HG03196 (cell line): ENCODE measurements around the gene ZFP64.
"Not testable (repeated sequence)": the region's sequence is repeated elsewhere in the genome, so short reads cannot be mapped to it uniquely, and the experiment has no call there.

Experiments
- ATAC-seq: cut with Tn5 transposase; IDR thresholded peaks from one replicate; pipeline ENCODE4 v1.9.1; 2021; ENCODE audit not compliant: unreplicated experiment

ZFP64 gene

DNA sequence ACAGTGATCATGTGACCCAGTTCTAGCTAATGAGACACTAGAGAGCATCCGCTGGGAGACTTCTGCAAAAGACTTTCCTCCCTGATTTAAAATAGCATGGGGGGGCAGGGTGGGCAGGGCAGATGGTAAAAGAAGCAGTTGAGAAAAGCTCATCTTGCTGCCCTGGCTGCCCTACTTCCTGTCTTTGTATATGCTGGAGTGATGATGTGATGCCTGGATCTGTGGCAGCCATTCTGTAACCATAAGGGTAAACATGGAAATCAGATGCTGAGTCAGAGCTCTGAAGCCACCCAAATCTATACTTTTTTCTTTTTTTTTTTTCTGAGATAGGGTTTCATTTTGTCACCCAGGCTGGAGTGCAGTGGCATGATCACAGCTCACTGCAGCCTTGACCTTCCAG lies 25.4 kb downstream of the ZFP64 start:
- ATAC-seq, result no peak

DNA sequence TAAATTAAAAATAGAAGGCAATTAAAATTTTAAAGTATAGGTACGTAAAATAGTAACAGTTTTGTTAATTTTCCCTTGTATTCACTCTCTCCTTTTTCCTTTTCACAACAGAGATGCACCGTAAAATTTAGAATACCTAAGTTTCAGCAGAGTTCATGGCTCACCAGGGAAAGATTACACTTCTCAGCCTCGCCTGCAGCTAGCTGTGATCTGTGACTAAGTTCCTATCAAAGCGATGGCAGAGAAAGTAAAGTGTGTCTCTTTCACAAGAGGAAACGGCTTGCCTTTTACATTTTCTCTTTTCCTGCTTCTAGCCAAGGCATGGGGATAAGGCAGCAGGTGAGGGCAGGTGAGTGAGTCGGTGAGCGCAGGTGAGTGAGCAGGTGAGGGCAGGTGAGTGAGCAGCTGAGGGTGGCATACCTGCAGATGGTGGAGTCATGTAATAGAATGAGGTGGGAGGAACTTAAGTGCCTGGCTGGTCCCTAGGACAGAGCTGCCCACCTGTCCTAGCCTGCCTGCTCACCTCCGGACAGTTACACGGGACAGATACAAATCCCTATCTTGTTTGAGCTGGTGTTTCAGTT lies 30.9 kb downstream of the ZFP64 start:
- no peak for ATAC-seq

DNA sequence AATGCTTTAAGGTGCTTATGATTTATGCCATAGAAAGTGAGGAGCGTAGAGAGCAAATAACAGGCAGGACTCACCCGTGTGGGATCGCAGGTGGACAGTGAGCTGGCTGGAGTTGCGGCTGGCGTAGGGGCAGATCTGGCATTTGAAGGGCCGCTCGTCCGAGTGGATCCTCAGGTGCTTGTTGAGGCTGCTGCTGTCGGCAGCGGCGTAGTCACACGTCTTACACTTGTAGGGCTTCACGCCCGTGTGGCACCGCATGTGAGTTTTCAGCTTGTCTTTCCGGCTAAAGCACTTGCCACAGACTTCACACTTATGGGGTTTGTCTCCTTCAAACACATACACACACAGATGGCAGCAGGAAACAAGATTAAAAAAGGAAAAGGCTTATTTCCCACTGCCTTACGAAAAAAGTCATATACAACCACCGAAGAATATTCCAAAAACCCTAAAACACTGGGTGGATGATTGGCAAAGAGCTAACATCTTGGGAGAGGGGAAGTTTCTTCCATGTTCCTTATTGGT lies 31.5 kb downstream of the ZFP64 start:
- no peak for ATAC-seq

DNA sequence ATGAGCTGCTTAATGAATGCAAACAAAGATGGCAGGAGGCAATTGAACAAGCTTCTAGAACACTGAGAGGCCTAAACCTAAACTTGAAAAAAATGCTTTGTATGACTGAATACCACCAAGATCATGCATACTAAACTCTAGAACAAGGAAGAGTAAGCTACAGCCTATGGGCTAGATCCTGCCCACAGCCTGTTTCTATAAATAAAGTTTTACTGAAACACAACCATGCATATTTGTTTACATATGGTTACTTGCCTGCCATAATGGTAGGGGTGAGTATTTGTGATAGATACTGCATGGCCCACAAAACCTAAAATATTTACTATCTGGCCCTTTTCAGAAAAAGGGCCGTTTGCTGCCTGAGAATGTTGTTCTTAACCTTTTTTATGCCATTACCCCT lies 37.0 kb downstream of the ZFP64 start:
- no peak for ATAC-seq

DNA sequence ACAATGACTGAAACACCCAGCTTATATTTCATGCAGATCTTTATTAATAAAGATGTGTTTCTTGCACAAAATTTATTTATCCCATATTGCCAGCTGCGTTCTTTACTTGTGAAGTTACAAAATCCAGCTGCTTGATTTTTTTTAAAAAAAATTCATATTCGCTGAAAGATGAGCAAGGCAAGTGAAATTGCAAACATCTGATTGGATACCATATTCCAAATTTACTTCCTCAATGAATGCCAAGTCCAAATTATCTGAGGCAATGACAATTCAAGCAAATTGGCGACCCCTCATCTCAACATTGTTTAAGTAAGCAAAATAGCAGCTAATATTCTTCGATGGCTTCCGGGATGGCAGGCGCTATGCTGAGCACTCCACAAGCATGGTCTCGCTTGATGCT lies 37.7 kb downstream of the ZFP64 start:
- ATAC-seq, result no peak

DNA sequence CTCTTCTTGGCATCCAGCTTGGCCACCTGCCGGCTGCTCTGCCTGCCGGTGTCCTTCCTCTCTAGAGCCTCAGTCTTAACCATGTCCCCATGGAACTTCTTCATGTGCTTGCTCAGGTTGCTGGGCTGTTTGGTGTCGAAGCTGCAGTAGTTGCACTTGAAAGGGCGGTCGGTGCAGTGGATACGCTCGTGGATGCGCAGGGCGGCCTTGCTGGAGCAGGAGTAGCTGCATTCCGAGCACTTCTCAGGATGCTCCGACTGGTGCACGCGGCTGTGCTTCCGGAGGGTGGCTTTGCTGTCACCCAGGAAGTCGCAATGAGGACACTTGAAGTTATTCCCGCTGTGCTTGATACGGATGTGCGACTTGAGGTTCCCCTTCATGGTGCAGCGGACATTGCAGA lies 38.7 kb downstream of the ZFP64 start:
- ATAC-seq, result no peak

DNA sequence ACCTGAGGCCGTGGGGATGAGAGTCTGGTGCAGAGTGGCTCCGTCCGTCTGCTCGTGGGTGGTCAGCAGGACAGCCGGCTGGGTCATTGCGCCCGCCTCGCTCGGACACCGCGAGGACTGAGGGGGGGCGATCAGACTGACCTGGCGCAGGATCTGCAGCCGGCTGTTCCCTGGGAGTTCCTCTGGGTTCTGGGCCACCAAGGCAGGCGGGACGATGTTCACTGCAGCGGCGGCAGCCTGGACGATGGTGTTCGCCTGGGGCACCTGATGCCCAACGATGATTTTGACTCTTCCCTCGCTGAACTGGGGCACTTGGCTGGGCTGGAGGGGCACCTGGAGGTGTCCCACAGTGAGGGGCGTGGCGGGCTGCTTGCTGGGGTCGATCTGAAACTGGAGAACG lies 39.2 kb downstream of the ZFP64 start:
- ATAC-seq, result no peak

DNA sequence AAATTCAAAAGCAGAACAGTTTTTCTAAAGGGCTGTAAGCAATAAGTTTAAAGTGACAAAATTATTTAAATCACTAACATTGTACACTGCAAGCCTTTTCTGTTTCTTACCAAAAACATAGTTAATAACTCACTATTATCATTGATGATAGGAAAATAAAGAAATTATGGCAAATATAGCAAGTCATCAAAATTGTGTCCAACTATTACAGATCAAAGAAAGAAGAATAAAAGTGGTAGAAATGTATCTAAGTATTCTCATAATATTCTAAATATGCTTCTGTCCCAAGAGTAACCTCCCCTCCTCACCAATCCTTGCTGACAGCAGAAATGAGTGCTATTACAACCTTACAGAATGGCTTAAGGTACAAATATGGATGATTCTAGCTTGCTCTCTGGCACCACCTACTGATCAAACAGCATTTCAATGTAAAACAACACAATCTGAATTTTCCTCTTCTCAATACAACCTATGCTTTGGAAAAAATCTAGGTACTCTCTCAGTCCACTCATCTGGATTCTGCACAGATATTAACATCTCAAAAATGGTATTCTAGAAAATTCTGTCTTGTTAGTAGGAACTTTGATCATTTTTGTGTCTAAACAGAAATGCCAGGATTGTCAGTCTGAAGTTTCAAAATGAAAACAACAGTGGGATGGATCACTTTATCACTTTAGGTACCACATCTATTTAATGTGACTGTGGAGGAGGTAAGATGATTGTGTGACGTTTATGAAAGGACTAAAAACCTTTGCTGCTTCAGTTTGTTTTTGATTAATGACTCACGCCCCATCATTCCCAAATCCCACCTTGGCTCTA lies 40.9 kb downstream of the ZFP64 start:
- peak; percentile 60 for ATAC-seq

DNA sequence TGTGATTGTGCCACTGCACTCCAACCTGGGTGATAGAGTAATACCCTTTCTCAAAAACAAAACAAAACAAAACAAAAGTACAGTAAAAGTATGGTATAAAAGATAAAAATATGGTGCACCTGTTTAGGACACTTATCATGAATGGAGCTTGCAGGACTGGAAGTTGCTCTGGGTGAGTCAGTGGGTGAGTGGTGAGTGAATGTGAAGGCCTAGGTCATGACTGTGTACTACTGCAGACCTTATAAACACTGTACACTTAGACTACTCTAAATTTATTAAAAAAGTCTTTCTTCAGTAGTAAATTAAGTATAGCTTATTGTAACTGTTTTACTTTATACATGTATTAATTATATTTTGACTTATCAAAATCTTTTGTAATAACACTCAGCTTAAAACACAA lies 46.0 kb downstream of the ZFP64 start:
- ATAC-seq, result no peak

DNA sequence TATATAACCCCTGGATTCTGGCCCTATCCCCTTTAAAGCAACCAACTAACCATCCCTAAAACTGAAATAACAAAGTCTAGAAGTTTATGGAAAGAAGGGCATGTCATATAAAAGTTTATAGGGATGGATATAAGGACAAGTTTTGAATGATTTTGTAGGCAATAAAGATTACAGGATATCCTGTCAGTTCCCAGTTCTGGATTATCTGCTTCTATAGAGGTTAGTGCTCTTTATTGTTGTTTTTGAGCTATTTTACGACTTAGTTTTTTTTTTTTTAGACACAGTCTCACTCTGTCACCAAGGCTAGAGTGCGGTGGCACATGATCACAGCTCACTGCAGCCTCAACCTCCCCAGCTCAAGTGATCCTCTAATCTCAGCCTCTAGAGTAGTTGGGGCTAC lies 48.3 kb downstream of the ZFP64 start:
- no peak for ATAC-seq

DNA sequence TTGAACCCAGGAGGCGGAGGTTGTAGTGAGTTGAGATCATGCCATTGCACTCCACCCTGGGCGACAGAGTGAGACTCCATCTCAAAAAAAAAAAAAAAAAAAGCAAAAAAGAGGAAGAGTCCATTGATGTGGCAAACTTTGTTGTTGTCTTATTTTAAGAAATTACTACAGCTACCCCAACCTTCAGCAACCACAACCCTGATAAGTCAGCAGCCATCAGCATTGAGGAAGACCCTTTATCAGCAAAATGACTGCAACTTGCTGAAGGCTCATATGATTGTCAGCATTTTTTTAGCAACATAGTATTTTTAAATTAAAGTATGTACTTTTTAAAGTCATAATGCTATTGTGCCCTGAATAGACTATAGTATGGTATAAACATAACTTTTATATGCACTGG lies 48.8 kb downstream of the ZFP64 start:
- ATAC-seq, result no peak

DNA sequence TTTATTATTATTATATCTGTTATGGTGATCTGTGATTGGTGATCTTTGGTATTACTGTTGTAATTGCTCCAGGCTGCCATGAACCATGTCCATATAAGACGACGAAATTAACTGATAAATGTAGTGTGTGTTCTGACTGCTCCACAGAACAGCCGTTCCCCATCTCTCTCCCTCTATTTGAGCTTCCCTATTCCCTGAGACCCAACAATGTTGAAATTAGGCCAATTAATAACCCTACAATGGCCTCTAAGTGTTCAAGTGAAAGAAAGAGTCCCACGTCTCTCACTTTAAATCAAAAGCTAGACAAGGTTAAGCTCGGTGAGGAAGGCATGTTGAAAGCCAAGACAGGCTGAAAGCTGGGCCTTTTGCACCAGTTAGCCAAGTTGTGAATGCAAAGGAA lies 51.6 kb downstream of the ZFP64 start:
- no peak for ATAC-seq

DNA sequence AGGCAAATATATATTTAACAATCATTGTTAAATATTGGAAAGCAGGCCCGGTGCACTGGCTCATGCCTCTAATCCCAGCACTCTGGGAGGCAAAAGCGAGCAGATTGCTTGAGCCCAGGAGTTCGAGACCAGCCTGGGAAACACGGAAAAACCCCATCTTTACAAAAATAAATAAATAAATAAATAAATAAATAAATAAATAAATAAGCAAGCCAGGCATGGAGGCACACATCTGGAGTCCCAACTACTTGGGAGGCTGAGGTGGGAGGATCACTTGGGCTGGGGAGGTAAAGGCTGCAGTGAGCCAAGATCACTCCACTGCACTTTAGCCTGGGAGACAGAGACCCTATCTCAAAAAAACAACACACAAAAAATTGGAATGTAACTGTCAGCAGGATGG lies 53.7 kb downstream of the ZFP64 start:
- ATAC-seq, result no peak

DNA sequence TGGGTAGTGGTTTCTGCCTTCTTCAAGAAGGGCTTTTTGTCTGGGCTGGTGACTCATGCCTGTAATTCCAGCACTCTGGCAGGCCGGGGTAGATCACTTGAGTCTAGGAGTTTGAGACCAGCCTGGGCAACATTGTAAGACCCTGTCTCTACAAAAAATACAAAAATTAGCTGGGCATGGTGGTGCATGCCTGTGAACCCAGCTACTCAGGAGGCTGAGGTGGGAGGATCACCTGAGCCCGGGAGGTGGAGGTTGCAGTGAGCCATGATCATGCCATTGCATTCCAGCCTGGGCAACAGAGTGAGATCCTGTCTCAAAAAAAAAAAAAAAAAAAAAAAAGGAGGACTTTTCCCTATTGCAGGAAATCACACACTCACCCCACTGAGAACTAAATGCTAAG lies 57.9 kb downstream of the ZFP64 start:
- ATAC-seq, result not testable (repeated sequence)

DNA sequence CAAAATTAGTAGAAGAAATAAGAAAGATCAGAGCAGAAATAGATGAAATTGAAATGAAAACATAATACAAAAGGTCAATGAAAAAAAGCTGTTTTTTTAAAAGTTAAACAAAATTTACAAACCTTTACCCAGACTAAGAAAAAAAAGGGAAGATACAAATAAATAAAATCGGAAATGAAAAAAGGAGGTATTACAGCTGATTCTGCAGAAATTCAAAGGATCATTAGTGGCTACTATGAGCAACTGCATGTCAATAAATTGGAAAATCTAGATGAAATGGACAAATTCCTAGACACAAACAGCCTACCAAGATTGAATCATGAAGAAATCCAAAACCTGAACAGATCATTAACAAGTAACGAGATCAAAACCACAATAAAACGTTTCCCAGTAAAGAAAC lies 59.2 kb downstream of the ZFP64 start:
- ATAC-seq, result no peak

DNA sequence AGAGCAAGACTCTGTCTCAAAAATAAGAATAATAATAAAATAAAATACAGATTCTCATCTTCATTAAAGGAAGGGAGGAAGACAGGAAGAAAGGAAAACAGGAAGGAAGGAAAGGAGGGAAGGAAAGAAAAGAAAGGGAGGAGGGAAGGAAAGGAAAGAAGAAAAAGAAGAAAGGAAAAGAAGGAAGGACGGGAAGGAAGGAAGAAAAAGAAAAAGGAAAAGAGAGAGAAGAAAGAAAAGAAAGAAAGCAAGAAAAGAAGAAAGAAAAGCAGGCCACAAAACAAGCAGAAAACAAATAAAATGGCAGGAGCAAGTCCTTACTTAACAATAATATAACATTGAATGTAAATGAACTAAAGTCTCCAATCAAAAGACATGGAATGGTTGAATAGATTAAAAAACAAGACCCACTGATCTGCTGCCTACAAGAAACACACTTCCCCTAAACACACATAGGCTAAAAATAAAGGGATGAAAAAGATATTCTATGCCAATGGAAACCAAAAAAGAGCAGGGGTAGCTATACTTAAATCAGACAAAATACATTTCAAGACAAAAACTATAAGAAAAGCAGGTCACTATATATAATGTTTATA lies 60.4 kb downstream of the ZFP64 start:
- ATAC-seq, result no peak

DNA sequence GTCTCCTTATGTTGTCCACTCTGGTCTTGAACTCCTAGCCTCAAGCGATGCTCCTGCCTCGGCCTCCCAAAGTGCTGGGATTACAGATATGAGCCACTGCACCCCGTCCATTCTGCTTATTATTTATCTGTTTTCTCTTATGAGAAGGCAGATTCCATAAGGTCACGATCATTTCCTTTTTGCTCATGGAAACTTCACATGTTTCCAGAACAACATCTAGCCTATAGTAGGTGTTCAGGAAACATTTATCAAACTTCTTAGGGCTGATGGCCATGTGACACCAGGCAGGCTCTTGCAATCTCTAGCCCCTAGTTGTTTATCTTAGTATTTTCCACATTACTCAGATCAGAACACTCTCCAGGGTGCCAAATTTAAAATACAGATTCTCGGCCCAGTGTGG lies 61.2 kb downstream of the ZFP64 start:
- ATAC-seq, result no peak

DNA sequence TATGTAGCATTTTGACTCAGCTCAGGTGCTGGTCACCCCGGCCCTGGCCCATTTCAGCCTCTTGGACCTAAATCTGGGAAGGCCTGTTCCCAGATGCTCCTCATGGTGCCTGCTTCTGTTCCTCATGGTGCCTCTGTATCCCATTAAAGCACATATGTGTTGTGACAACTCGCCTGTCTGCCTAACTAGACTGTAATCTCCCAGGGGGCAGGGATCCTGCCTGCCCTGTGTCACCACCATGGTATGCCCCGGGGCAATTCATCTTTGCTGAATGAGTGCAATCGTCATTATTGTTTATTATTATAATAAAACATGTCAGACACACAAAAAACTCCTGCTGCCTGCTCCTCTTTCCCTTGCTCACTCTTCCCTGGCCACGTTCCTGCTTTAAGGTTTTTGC lies 62.0 kb downstream of the ZFP64 start:
- ATAC-seq, result no peak

DNA sequence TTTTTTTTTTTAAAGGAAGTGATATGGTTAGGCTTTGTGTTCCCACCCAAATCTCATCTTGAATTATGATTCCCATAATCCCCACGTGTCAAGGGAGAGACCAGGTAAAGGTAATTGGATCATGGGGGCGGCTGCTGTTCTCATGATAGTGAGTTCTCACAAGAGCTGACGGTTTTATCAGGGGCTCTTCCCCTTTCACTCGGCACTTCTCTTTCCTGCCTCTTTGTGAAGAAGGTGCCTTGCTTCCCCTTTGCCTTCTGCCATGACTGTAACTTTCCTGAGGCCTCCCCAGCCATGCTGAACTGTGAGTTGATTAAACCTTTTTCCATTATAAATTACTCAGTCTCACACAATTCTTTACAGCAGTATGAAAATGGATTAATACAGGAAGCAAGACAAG lies 64.3 kb downstream of the ZFP64 start:
- ATAC-seq, result no peak

DNA sequence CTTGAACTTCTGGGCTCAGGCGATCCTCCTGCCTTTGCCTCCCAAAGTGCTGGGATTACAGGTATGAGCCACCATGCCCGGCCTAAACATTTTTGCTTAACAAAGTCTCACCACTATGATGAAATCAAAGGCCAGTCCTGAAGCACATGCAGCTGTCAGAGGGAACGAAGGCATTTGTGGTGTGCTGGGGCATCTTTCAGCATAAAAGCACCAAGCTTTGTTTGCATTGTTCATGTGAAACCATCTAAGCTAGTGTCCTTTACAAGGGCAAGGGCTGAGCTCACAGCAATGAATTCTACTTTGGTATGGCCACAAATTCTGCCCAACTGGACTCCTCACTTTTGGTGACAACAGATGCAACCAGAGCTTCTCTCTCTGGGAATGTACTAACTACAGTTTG lies 66.8 kb downstream of the ZFP64 start:
- ATAC-seq, result no peak

DNA sequence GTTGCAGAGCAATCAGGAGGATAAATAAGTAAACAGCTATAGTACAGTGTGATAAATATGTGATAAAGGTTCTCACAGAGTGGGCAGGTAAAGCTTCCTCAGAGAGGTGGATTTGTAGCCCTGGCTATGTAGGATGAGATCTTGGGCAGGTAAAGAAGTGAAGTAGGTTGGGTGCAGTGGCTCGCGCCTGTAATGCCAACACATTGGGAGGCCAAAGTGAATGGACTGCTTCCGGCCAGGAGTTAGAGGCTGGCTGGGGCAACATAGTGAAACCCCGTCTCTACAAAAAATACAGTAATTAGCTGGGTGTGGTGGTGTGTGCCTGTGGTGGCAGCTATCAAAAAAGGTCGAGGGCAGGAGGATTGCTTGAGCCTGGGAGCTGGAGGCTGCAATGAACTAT lies 72.9 kb downstream of the ZFP64 start:
- ATAC-seq, result no peak

DNA sequence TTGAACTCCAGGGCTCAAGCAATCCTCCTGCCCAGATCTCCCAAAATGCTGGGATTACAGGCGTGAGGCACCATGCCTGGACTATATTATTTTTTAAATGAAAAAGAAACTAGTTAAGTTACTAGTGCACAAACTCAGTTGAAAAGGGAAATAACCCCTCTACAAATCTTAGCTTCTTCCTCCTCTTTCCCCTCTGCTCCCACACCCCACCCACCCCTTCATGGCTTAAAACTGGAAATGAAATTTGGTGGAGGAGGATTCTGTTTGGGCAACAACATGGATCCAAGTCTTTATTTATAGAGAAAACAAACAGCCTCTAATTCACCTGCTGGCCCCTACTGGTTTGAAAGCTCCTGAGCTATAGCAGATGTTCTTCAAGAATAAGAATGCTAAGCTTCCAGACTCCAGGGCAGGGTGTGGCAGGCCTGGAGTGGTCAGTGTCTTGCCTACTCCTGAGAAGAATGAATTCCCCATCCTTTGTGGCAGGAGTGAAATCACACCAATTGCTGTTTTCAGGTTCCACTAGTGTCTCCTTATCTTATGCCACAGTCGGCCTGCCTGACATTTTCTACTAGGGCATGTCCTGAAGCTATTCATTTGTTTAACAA lies 73.5 kb downstream of the ZFP64 start:
- ATAC-seq, result no peak
